Chondrocyte (in vitro differentiated cells): ENCODE results near the gene TRPC3. TPM values are rescaled to one million over a fixed set of nuclear protein-coding genes. Genes with fewer than 3 reads are reported as not detected.
"Not testable (repeated sequence)": the region's sequence is repeated elsewhere in the genome, so short reads cannot be mapped to it uniquely, and the experiment has no call there.

Source experiments
- DNase-seq: peaks from one replicate; pipeline ENCODE4 v3.0.0; 2021; ENCODE audit warnings: mixed read lengths, low spot score
- H3K27ac Mint-ChIP-seq: one replicate; pipeline ENCODE4 v1.8.0; 2021; ENCODE audit warnings: mild to moderate bottlenecking, moderate library complexity, mixed read lengths; ENCODE audit not compliant: unreplicated experiment
- H3K27me3 Mint-ChIP-seq: 2 replicates; pipeline ENCODE4 v1.8.0; 2021; ENCODE audit warnings: low read depth, mixed read lengths
- H3K36me3 Mint-ChIP-seq: 2 replicates; pipeline ENCODE4 v1.8.0; 2021; ENCODE audit warnings: low read depth, mixed read lengths
- H3K4me1 Mint-ChIP-seq: 2 replicates; pipeline ENCODE4 v1.8.0; 2021; ENCODE audit warnings: low read depth, mild to moderate bottlenecking, mixed read lengths
- H3K4me3 Mint-ChIP-seq: one replicate; pipeline ENCODE4 v1.8.0; 2021; ENCODE audit warnings: mild to moderate bottlenecking, moderate library complexity, mixed read lengths; ENCODE audit not compliant: unreplicated experiment
- H3K9me3 Mint-ChIP-seq: 2 replicates; pipeline ENCODE4 v1.8.0; 2021; ENCODE audit warnings: low read depth, mixed read lengths
- CTCF ChIP-seq: fragments of 200-600 bp; sonication (generic); IDR thresholded peaks from 2 replicates; pipeline ENCODE4 v1.5.0; 2021; ENCODE audit warnings: antibody characterized with exemption, mild to moderate bottlenecking, moderate library complexity
- total RNA-seq: library from RNA; stranded (reverse); gene quantifications from 3 replicates; pipeline ENCODE4 v1.2.1, GENCODE V29; 2021

TRPC3 gene
- total RNA-seq, 1 donor from 2014 or later, result 0.20 TPM

- no peak for DNase-seq
- H3K36me3 Mint-ChIP-seq, result no peaks in the 10 kb centered on the region
- no peak overlapping the region for H3K27ac Mint-ChIP-seq
- H3K4me1 Mint-ChIP-seq, result no peaks in the 10 kb centered on the region
- no peak for TF ChIP-seq CTCF
- peaks cover 26% of the 10 kb centered on the region for H3K27me3 Mint-ChIP-seq
- no peaks in the 10 kb centered on the region for H3K9me3 Mint-ChIP-seq
- no peak overlapping the region for H3K4me3 Mint-ChIP-seq
Observed at GRCh38 chr4:121927948-121928347, 23.9 kb downstream of the TRPC3 start.

GRCh38 chr4:121926490-121926889, 25.4 kb downstream of the TRPC3 start:
- not testable (repeated sequence) for H3K36me3 Mint-ChIP-seq, H3K4me3 Mint-ChIP-seq, H3K27ac Mint-ChIP-seq, H3K4me1 Mint-ChIP-seq, H3K9me3 Mint-ChIP-seq, DNase-seq
- H3K27me3 Mint-ChIP-seq, result peaks cover 26% of the 10 kb centered on the region

- H3K9me3 Mint-ChIP-seq, result no peaks in the 10 kb centered on the region
- peaks cover 14% of the 10 kb centered on the region for H3K27me3 Mint-ChIP-seq
- no peak overlapping the region for H3K27ac Mint-ChIP-seq
- H3K36me3 Mint-ChIP-seq, result no peaks in the 10 kb centered on the region
- no peak for DNase-seq
- H3K4me3 Mint-ChIP-seq, result no peak overlapping the region
- no peaks in the 10 kb centered on the region for H3K4me1 Mint-ChIP-seq
- no peak for TF ChIP-seq CTCF
Observed at GRCh38 chr4:121923306-121923705, 28.6 kb downstream of the TRPC3 start.

- no peak overlapping the region for H3K27ac Mint-ChIP-seq
- DNase-seq, result no peak
- H3K4me1 Mint-ChIP-seq, result no peaks in the 10 kb centered on the region
- H3K4me3 Mint-ChIP-seq, result no peak overlapping the region
- TF ChIP-seq CTCF, result no peak
- H3K36me3 Mint-ChIP-seq, result peaks cover 2% of the 10 kb centered on the region
- H3K27me3 Mint-ChIP-seq, result peaks cover 10% of the 10 kb centered on the region
- H3K9me3 Mint-ChIP-seq, result peaks cover 2% of the 10 kb centered on the region
Observed at GRCh38 chr4:121913667-121914066, 38.2 kb downstream of the TRPC3 start.

GRCh38 chr4:121908346-121908745, 43.5 kb downstream of the TRPC3 start:
- H3K4me3 Mint-ChIP-seq, result no peak overlapping the region
- no peak overlapping the region for H3K27ac Mint-ChIP-seq
- no peaks in the 10 kb centered on the region for H3K9me3 Mint-ChIP-seq
- TF ChIP-seq CTCF, result no peak
- peaks cover 10% of the 10 kb centered on the region for H3K27me3 Mint-ChIP-seq
- no peaks in the 10 kb centered on the region for H3K4me1 Mint-ChIP-seq
- H3K36me3 Mint-ChIP-seq, result no peaks in the 10 kb centered on the region
- no peak for DNase-seq

- TF ChIP-seq CTCF, result peak; percentile 91
- H3K9me3 Mint-ChIP-seq, result peaks cover 4% of the 10 kb centered on the region
- H3K4me3 Mint-ChIP-seq, result no peak overlapping the region
- H3K4me1 Mint-ChIP-seq, result no peaks in the 10 kb centered on the region
- H3K27ac Mint-ChIP-seq, result no peak overlapping the region
- H3K36me3 Mint-ChIP-seq, result peaks cover 4% of the 10 kb centered on the region
- DNase-seq, result no peak
- H3K27me3 Mint-ChIP-seq, result peaks cover 27% of the 10 kb centered on the region
Observed at GRCh38 chr4:121900132-121900983, 51.5 kb downstream of the TRPC3 start.
